PC-3 (cell line): Measurements from ENCODE around the gene CUL3. TPM values are rescaled to one million over a fixed set of nuclear protein-coding genes. Genes with fewer than 3 reads are reported as not detected.

Experiments used
- ATAC-seq: fragments of 200-7000 bp; cut with Tn5 transposase; 2 replicates; pipeline ENCODE4 v1.9.1; 2020; ENCODE audit warnings: mild to moderate bottlenecking, moderate library complexity
- BruUV-seq: library from RNA; stranded (reverse); fragments of 400-500 nt; replicated peaks from 2 replicates; lab custom pipeline; 2021; lab: Mats Ljungman, UMichigan
- CTCF ChIA-PET: fragments of 300-600 bp; sonication (Branson Sonifier 250); formaldehyde crosslinking; loops from one replicate; lab custom pipeline; 2022; ENCODE audit warnings: antibody characterized with exemption; lab: Charles Lee
- POLR2A ChIA-PET: fragments of 300-600 bp; sonication (Branson Sonifier 250); formaldehyde crosslinking; loops from one replicate; lab custom pipeline; 2022; ENCODE audit warnings: antibody characterized with exemption; ENCODE audit not compliant: unreplicated experiment; lab: Charles Lee
- DNase-seq: peaks from one replicate; pipeline ENCODE4 v3.0.0-alpha.2; 2015
- H2AFZ ChIP-seq: fragments of 300-600 bp; sonication (generic); 2 replicates; pipeline ENCODE4 v1.6.0; 2016; ENCODE audit warnings: antibody characterized with exemption, low read length
- H3F3A ChIP-seq: fragments of 300-600 bp; sonication (generic); one replicate; pipeline ENCODE4 v1.6.0; 2017; ENCODE audit warnings: antibody characterized with exemption, low read length, control low read depth, mild to moderate bottlenecking; ENCODE audit not compliant: unreplicated experiment
- H3K27ac ChIP-seq: fragments of 300-600 bp; sonication (generic); 2 replicates; pipeline ENCODE4 v1.5.1; 2016; ENCODE audit warnings: mild to moderate bottlenecking, low read length
- H3K27me3 ChIP-seq: fragments of 300-600 bp; sonication (generic); 2 replicates; pipeline ENCODE4 v1.6.1; 2016; ENCODE audit warnings: low read length, mixed read lengths
- H3K36me3 ChIP-seq: fragments of 300-600 bp; sonication (generic); 2 replicates; pipeline ENCODE4 v1.6.1; 2016; ENCODE audit warnings: low read depth, mixed run types, low read length, mixed read lengths
- H3K4me1 ChIP-seq: fragments of 300-600 bp; sonication (generic); 2 replicates; pipeline ENCODE4 v1.5.1; 2016; ENCODE audit warnings: low read length; ENCODE audit not compliant: insufficient read depth
- H3K4me2 ChIP-seq: fragments of 300-600 bp; sonication (generic); 2 replicates; pipeline ENCODE4 v1.6.0; 2016; ENCODE audit warnings: low read length
- H3K4me3 ChIP-seq: fragments of 300-600 bp; sonication (generic); 2 replicates; pipeline ENCODE4 v1.5.1; 2016; ENCODE audit warnings: mild to moderate bottlenecking, low read length, mixed read lengths
- H3K79me2 ChIP-seq: fragments of 300-600 bp; sonication (generic); 2 replicates; pipeline ENCODE4 v1.6.1; 2017; ENCODE audit warnings: low read length, mixed read lengths
- H3K9ac ChIP-seq: fragments of 300-600 bp; sonication (generic); 2 replicates; pipeline ENCODE4 v1.6.0; 2016; ENCODE audit warnings: mild to moderate bottlenecking, low read length
- H3K9me2 ChIP-seq: fragments of 300-600 bp; sonication (generic); replicated peaks from 2 replicates; pipeline ENCODE4 v1.6.1; 2016; ENCODE audit warnings: mixed run types, low read length, mixed read lengths
- H3K9me3 ChIP-seq: fragments of 300-600 bp; sonication (generic); 2 replicates; pipeline ENCODE4 v1.6.1; 2016; ENCODE audit warnings: low read length, mixed read lengths
- H4K20me1 ChIP-seq: fragments of 300-600 bp; sonication (generic); 2 replicates; pipeline ENCODE4 v1.6.1; 2016; ENCODE audit warnings: low read length, mixed read lengths
- CTCF ChIP-seq: fragments of 300-600 bp; sonication (generic); conservative IDR thresholded peaks from 2 replicates; pipeline ENCODE4 v1.5.1; 2017; ENCODE audit warnings: antibody characterized with exemption, low read depth, mild to moderate bottlenecking, low read length
- EZH2 ChIP-seq: fragments of 300-600 bp; sonication (generic); IDR thresholded peaks from one replicate; pipeline ENCODE4 v1.6.1; 2017; ENCODE audit warnings: antibody characterized with exemption, mild to moderate bottlenecking, low read length; ENCODE audit not compliant: unreplicated experiment
- EZH2phosphoT487 ChIP-seq: fragments of 300-600 bp; sonication (generic); IDR thresholded peaks from 2 replicates; pipeline ENCODE4 v1.6.1; 2018; ENCODE audit warnings: mild to moderate bottlenecking, antibody characterized with exemption, low read length, borderline replicate concordance
- intact Hi-C: fragments of 100-400 bp; cut with micrococcal nuclease; formaldehyde crosslinking; loops from 2 replicates; pipeline ENCODE4 v1.9.0; 2023
- total RNA-seq: library from RNA; depleted of rRNA; stranded (reverse); fragments of >200 nt; gene quantifications from 2 replicates; pipeline ENCODE4 v1.2.3, GENCODE V29; 2014

CUL3 gene
- total RNA-seq, 1 experiment from 2014 or later, result 50.4 TPM

- Histone ChIP-seq H3K79me2 (peaks cover 100% of the 10 kb centered on the region), H3K36me3 (peaks cover 12% of the 10 kb centered on the region), H2AFZ (no peak overlapping the region), H3K4me3 (no peak overlapping the region), H3K4me2 (no peak overlapping the region), H4K20me1 (peaks cover 77% of the 10 kb centered on the region), H3F3A (no peaks in the 10 kb centered on the region), H3K27ac (peak overlapping the region; percentile 96), H3K9me3 (no peaks in the 10 kb centered on the region), H3K27me3 (no peaks in the 10 kb centered on the region), H3K9me2 (no peaks in the 10 kb centered on the region), H3K9ac (no peak overlapping the region), H3K4me1 (peaks cover 33% of the 10 kb centered on the region)
- DNase-seq (peak; percentile 29), ATAC-seq (no peak)
- ChIA-PET CTCF (no interaction called here), POLR2A (no interaction called here)
- BruUV-seq, result no TSS peak
- intact Hi-C loops, result no loop called here
- TF ChIP-seq EZH2 (no peak), CTCF (no peak), EZH2phosphoT487 (no peak)
Measured at GRCh38 chr2:224565452-224566035, 19.6 kb downstream of the CUL3 start.

- Histone ChIP-seq H3K9me3 (no peaks in the 10 kb centered on the region), H3K36me3 (peaks cover 12% of the 10 kb centered on the region), H3K4me2 (peak overlapping the region; percentile 61), H3K4me3 (no peak overlapping the region), H3K79me2 (peaks cover 100% of the 10 kb centered on the region), H4K20me1 (peaks cover 67% of the 10 kb centered on the region), H3K4me1 (peaks cover 33% of the 10 kb centered on the region), H3K9ac (peak overlapping the region; percentile 75), H3K9me2 (no peaks in the 10 kb centered on the region), H3K27me3 (no peaks in the 10 kb centered on the region), H2AFZ (no peak overlapping the region), H3F3A (no peaks in the 10 kb centered on the region), H3K27ac (peak overlapping the region; percentile 96)
- CTCF ChIA-PET, result no interaction called here
- POLR2A ChIA-PET, result no interaction called here
- DNase-seq, result peak; percentile 54
- peak; percentile 67 for ATAC-seq
- intact Hi-C loops, result loop anchor here (1.0 to 5.0 kb wide), 3 partner anchors 22 to 76 kb away; partner anchors contain the start of gene CUL3
- no TSS peak for BruUV-seq
- no peak for TF ChIP-seq CTCF
- no peak for TF ChIP-seq EZH2
- no peak for TF ChIP-seq EZH2phosphoT487
Measured at GRCh38 chr2:224563537-224563936, 21.6 kb downstream of the CUL3 start.

GRCh38 chr2:224562831-224563230 lies 22.3 kb downstream of the CUL3 start:
- H3K9me3 ChIP-seq, result no peaks in the 10 kb centered on the region
- H3K36me3 ChIP-seq, result peaks cover 12% of the 10 kb centered on the region
- peak overlapping the region; percentile 96 for H3K27ac ChIP-seq
- ATAC-seq (peak; percentile 72), DNase-seq (peak; percentile 73)
- peaks cover 67% of the 10 kb centered on the region for H4K20me1 ChIP-seq
- POLR2A ChIA-PET, result interaction anchor here (0.6 to 0.7 kb wide), 5 partner anchors 21 to 86 kb away, joined by 3 to 17 read pairs (median 5); no protein-coding TSS in a partner anchor
- no peaks in the 10 kb centered on the region for H3F3A ChIP-seq
- H3K27me3 ChIP-seq, result no peaks in the 10 kb centered on the region
- TSS peak; percentile 44 for BruUV-seq
- no peak for TF ChIP-seq EZH2
- no peak for TF ChIP-seq CTCF
- TF ChIP-seq EZH2phosphoT487, result no peak
- peaks cover 33% of the 10 kb centered on the region for H3K4me1 ChIP-seq
- H3K9me2 ChIP-seq, result no peaks in the 10 kb centered on the region
- no peak overlapping the region for H3K4me3 ChIP-seq
- H3K79me2 ChIP-seq, result peaks cover 100% of the 10 kb centered on the region
- peak overlapping the region; percentile 75 for H3K9ac ChIP-seq
- CTCF ChIA-PET, result interaction anchor here (0.5 kb wide), 1 partner anchor 114 kb away, joined by 3 read pairs; no protein-coding TSS in a partner anchor
- no peak overlapping the region for H2AFZ ChIP-seq
- intact Hi-C loops, result loop anchor here (1.0 to 5.0 kb wide), 3 partner anchors 22 to 76 kb away; partner anchors contain the start of gene CUL3
- H3K4me2 ChIP-seq, result peak overlapping the region; percentile 61
